Mesothelial cell of epicardium (in vitro differentiated cells): ENCODE results near the gene SPEG. TPM values are rescaled to one million over a fixed set of nuclear protein-coding genes. Genes with fewer than 3 reads are reported as not detected.

ENCODE experiments used
- DNase-seq, 2 experiments: peaks; one replicate each; pipeline ENCODE4 v3.0.0; 2021; ENCODE audit warnings: low spot score in 2 of 2; ENCODE audit not compliant: unreplicated experiment in 2 of 2
- H3K27ac Mint-ChIP-seq: 2 replicates; pipeline ENCODE4 v1.8.0; 2021; ENCODE audit warnings: mixed read lengths
- H3K27me3 Mint-ChIP-seq: 2 replicates; pipeline ENCODE4 v1.8.0; 2021; ENCODE audit warnings: low read depth, mixed read lengths
- H3K36me3 Mint-ChIP-seq: 2 replicates; pipeline ENCODE4 v1.8.0; 2021; ENCODE audit warnings: mixed read lengths
- H3K4me1 Mint-ChIP-seq: 2 replicates; pipeline ENCODE4 v1.8.0; 2021; ENCODE audit warnings: mixed read lengths
- H3K4me3 Mint-ChIP-seq: 2 replicates; pipeline ENCODE4 v1.8.0; 2021; ENCODE audit warnings: mild to moderate bottlenecking, moderate library complexity, mixed read lengths
- H3K9me3 Mint-ChIP-seq: 2 replicates; pipeline ENCODE4 v1.8.0; 2021; ENCODE audit warnings: mixed read lengths
- CTCF ChIP-seq: fragments of 200-600 bp; sonication (generic); IDR thresholded peaks from one replicate; pipeline ENCODE4 v1.5.0; 2021; ENCODE audit warnings: antibody characterized with exemption; ENCODE audit not compliant: unreplicated experiment
- total RNA-seq: library from RNA; stranded (reverse); gene quantifications from 3 replicates; pipeline ENCODE4 v1.2.1, GENCODE V29; 2021

The SPEG gene
- total RNA-seq, 1 donor from 2014 or later: 97.7 TPM

- H3K4me1 Mint-ChIP-seq: peaks cover 58% of the 10 kb centered on the region
- H3K27me3 Mint-ChIP-seq: peaks cover 63% of the 10 kb centered on the region
- no peak for TF ChIP-seq CTCF
- H3K27ac Mint-ChIP-seq: peak overlapping the region; percentile 28
- no peaks in the 10 kb centered on the region for H3K36me3 Mint-ChIP-seq
- DNase-seq: peak in 1 of 2 experiments; percentile 78
- H3K4me3 Mint-ChIP-seq: peak overlapping the region; percentile 50
- no peaks in the 10 kb centered on the region for H3K9me3 Mint-ChIP-seq
These were observed 87.7 kb downstream of the SPEG start for GRCh38 chr2:219522111-219523030.

- Mint-ChIP-seq H3K27ac (no peak overlapping the region), H3K4me3 (no peak overlapping the region), H3K36me3 (no peaks in the 10 kb centered on the region), H3K4me1 (peaks cover 50% of the 10 kb centered on the region), H3K9me3 (no peaks in the 10 kb centered on the region), H3K27me3 (peaks cover 63% of the 10 kb centered on the region)
- TF ChIP-seq CTCF: no peak
- DNase-seq: no peak
These were observed 88.5 kb downstream of the SPEG start for GRCh38 chr2:219523031-219523671.

GRCh38 chr2:219524817-219525216 lies 90.2 kb downstream of the SPEG start:
- no peaks in the 10 kb centered on the region for H3K36me3 Mint-ChIP-seq

GRCh38 chr2:219525533-219526232 lies 91.0 kb downstream of the SPEG start:
- Mint-ChIP-seq H3K4me3 (no peak overlapping the region), H3K4me1 (peaks cover 38% of the 10 kb centered on the region), H3K27ac (no peak overlapping the region), H3K27me3 (peaks cover 70% of the 10 kb centered on the region), H3K9me3 (no peaks in the 10 kb centered on the region), H3K36me3 (no peaks in the 10 kb centered on the region)
- DNase-seq: no peak
- TF ChIP-seq CTCF: no peak

More at GRCh38 chr2:219524817-219525216, 90.2 kb downstream of the SPEG start:
- H3K4me1 Mint-ChIP-seq: peaks cover 45% of the 10 kb centered on the region
- TF ChIP-seq CTCF: no peak
- no peaks in the 10 kb centered on the region for H3K9me3 Mint-ChIP-seq
- DNase-seq: no peak
- no peak overlapping the region for H3K27ac Mint-ChIP-seq
- no peak overlapping the region for H3K4me3 Mint-ChIP-seq
- peaks cover 68% of the 10 kb centered on the region for H3K27me3 Mint-ChIP-seq

- no peak for TF ChIP-seq CTCF
- no peaks in the 10 kb centered on the region for H3K36me3 Mint-ChIP-seq
- H3K27ac Mint-ChIP-seq: no peak overlapping the region
- no peak for DNase-seq
- H3K4me3 Mint-ChIP-seq: no peak overlapping the region
- H3K27me3 Mint-ChIP-seq: peaks cover 76% of the 10 kb centered on the region
- no peaks in the 10 kb centered on the region for H3K9me3 Mint-ChIP-seq
- H3K4me1 Mint-ChIP-seq: peaks cover 29% of the 10 kb centered on the region
These were observed 91.9 kb downstream of the SPEG start for GRCh38 chr2:219526320-219527075.
